ENCODE results near the gene CTSO. TPM values are rescaled to one million over a fixed set of nuclear protein-coding genes. Genes with fewer than 3 reads are reported as not detected.

Gene CTSO
- total RNA-seq, 1 donor from 2014 or later, result 4.3 TPM

- Mint-ChIP-seq H3K27ac (no peak overlapping the region), H3K36me3 (no peaks in the 10 kb centered on the region), H3K4me3 (no peak overlapping the region), H3K27me3 (no peaks in the 10 kb centered on the region), H3K4me1 (ENCODE audit: unreplicated experiment) (no peaks in the 10 kb centered on the region), H3K9me3 (peaks cover 18% of the 10 kb centered on the region)
- TF ChIP-seq CTCF (conservative IDR thresholded peaks at IDR 0.05), result no peak
- DNase-seq (ENCODE audit: extremely low spot score, unreplicated experiment), result no peak
Measured at GRCh38 chr4:155982736-155983385, 29.2 kb upstream of the CTSO start.

DNA sequence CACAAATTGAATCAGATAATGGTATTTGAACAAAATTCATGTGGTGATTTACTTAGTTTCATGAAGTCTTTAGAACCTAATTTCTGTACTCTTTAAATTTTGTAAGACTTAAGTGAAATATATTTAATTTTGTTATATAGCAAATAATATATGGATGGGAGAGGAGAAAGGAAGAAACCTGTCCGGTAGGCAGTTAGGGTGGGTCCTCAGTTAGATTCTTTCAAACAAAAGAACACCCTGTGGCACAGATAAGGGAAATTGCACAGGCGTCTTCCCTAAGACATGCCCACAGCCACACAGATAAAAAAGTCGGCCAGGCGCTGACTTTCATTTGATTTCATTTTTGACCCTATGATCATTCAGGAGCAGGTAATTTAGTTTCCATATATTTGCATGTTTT, 25.1 kb upstream of the CTSO start:
- no peak overlapping the region for H3K27ac Mint-ChIP-seq

DNA sequence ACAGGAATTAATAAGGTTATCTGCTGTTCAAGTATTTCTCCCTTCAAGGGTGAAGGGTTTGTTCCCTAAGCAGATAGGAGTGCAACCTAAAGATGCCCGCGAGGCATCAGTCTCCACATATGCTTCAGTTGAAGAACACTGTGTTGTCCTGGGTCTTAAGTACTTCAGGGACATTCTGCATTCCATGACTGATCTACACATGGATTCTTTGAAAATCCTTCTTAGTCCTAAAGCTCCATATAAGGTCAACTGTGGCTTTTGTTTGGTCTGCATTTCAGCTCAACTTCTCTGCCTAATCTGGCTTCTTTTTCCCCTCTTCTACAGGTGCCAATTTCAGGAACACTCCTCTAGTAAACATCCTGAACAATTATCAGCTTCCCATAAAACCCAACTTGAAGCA, 21.8 kb upstream of the CTSO start:
- Mint-ChIP-seq H3K9me3 (peaks cover 10% of the 10 kb centered on the region), H3K27ac (no peak overlapping the region), H3K4me1 (ENCODE audit: unreplicated experiment) (no peaks in the 10 kb centered on the region), H3K4me3 (no peak overlapping the region), H3K27me3 (no peaks in the 10 kb centered on the region), H3K36me3 (no peaks in the 10 kb centered on the region)
- TF ChIP-seq CTCF (conservative IDR thresholded peaks at IDR 0.05), result no peak
- DNase-seq (ENCODE audit: extremely low spot score, unreplicated experiment), result no peak

More for the DNA sequence above, 25.1 kb upstream of the CTSO start:
- Mint-ChIP-seq H3K36me3 (no peaks in the 10 kb centered on the region), H3K9me3 (peaks cover 18% of the 10 kb centered on the region), H3K27me3 (no peaks in the 10 kb centered on the region), H3K4me1 (ENCODE audit: unreplicated experiment) (no peaks in the 10 kb centered on the region), H3K4me3 (no peak overlapping the region)
- TF ChIP-seq CTCF (conservative IDR thresholded peaks at IDR 0.05), result no peak
- no peak for DNase-seq (ENCODE audit: extremely low spot score, unreplicated experiment)

DNA sequence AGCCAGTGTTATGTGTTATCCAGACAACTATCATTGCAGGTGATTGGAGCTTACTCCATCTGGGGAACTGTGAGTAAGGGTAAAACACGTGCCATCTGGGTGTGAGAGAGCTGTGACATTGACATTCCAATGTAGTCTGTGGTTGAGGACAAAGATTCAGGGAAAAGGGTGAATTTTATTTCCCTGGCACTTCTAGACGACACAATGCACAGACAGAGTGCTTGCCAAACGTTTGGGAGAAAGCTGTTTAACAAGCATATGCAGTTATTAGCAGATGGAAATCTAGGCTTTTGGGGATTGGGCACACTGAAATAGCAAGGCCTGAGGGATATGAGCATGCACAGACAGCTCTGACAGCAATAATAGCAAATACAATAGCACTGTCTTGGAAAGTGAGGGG, 21.3 kb upstream of the CTSO start:
- Mint-ChIP-seq H3K4me1 (ENCODE audit: unreplicated experiment) (no peaks in the 10 kb centered on the region), H3K9me3 (peaks cover 10% of the 10 kb centered on the region)

GRCh38 chr4:155974476-155974749, 20.7 kb upstream of the CTSO start:
- no peaks in the 10 kb centered on the region for H3K4me1 Mint-ChIP-seq (ENCODE audit: unreplicated experiment)
- H3K4me3 Mint-ChIP-seq, result no peak overlapping the region
- no peak for DNase-seq (ENCODE audit: extremely low spot score, unreplicated experiment)
- no peaks in the 10 kb centered on the region for H3K27me3 Mint-ChIP-seq
- H3K27ac Mint-ChIP-seq, result no peak overlapping the region
- peaks cover 6% of the 10 kb centered on the region for H3K9me3 Mint-ChIP-seq
- no peaks in the 10 kb centered on the region for H3K36me3 Mint-ChIP-seq
- no peak for TF ChIP-seq CTCF (conservative IDR thresholded peaks at IDR 0.05)

More for the DNA sequence above, 21.3 kb upstream of the CTSO start:
- no peak for DNase-seq (ENCODE audit: extremely low spot score, unreplicated experiment)
- H3K27ac Mint-ChIP-seq, result no peak overlapping the region
- no peak for TF ChIP-seq CTCF (conservative IDR thresholded peaks at IDR 0.05)
- H3K36me3 Mint-ChIP-seq, result no peaks in the 10 kb centered on the region
- no peaks in the 10 kb centered on the region for H3K27me3 Mint-ChIP-seq
- no peak overlapping the region for H3K4me3 Mint-ChIP-seq
